Activated CD8-positive, alpha-beta T cell treated with anti-CD3 and anti-CD28 coated beads, Interleukin-2, amount 10 ng/mL, durations not matched to agents 7 days and 5 days (primary cell): ENCODE data around the gene RIMBP2. TPM values are rescaled to one million over a fixed set of nuclear protein-coding genes. Genes with fewer than 3 reads are reported as not detected.

ENCODE experiments used
- ATAC-seq: fragments of 150-1000 bp; cut with Tn5 transposase; one replicate; pipeline ENCODE4 v1.10.0; 2021; ENCODE audit warnings: moderate library complexity
- CTCF ChIA-PET: fragments of 350-600 bp; sonication (Branson Sonifier 250); formaldehyde crosslinking; loops from one replicate; lab custom pipeline; 2021; ENCODE audit warnings: antibody characterized with exemption; lab: Charles Lee
- POLR2A ChIA-PET: fragments of 350-600 bp; sonication (Branson Sonifier 250); formaldehyde crosslinking; loops from one replicate; lab custom pipeline; 2021; ENCODE audit warnings: antibody characterized with exemption; lab: Charles Lee
- DNase-seq: peaks from one replicate; pipeline ENCODE4 v3.0.0-alpha.2; 2020
- H3K27ac Mint-ChIP-seq: one replicate; pipeline ENCODE4 v1.8.0; 2021; ENCODE audit warnings: mild to moderate bottlenecking, mixed read lengths
- H3K27me3 Mint-ChIP-seq: one replicate; pipeline ENCODE4 v1.8.0; 2021; ENCODE audit warnings: low read depth, mixed read lengths
- H3K36me3 Mint-ChIP-seq: one replicate; pipeline ENCODE4 v1.8.0; 2021; ENCODE audit warnings: low read depth, mixed read lengths
- H3K4me1 Mint-ChIP-seq: one replicate; pipeline ENCODE4 v1.8.0; 2021; ENCODE audit warnings: low read depth, mixed read lengths
- H3K4me3 Mint-ChIP-seq: one replicate; pipeline ENCODE4 v1.8.0; 2021; ENCODE audit warnings: mild to moderate bottlenecking, mixed read lengths
- H3K9me3 Mint-ChIP-seq: one replicate; pipeline ENCODE4 v1.8.0; 2022; ENCODE audit warnings: mixed read lengths; ENCODE audit not compliant: insufficient read depth
- total RNA-seq, 2 experiments: library from RNA; stranded (reverse); gene quantifications; one replicate each; pipeline ENCODE4 v1.2.3, GENCODE V29; 2021

RIMBP2 gene
- total RNA-seq, 2 experiments from 2014 or later, result not detected

- Mint-ChIP-seq H3K27ac (no peak overlapping the region), H3K27me3 (no peaks in the 10 kb centered on the region), H3K9me3 (no peaks in the 10 kb centered on the region), H3K4me3 (no peak overlapping the region), H3K36me3 (no peaks in the 10 kb centered on the region), H3K4me1 (no peaks in the 10 kb centered on the region)
- ChIA-PET POLR2A (no interaction called here), CTCF (no interaction called here)
- DNase-seq, result no peak
- no peak for ATAC-seq
Observed at GRCh38 chr12:130546494-130546893, 169.6 kb downstream of the RIMBP2 start.

- H3K4me1 Mint-ChIP-seq, result no peaks in the 10 kb centered on the region
- POLR2A ChIA-PET, result no interaction called here
- no peak overlapping the region for H3K27ac Mint-ChIP-seq
- ATAC-seq (no peak), DNase-seq (no peak)
- H3K27me3 Mint-ChIP-seq, result no peaks in the 10 kb centered on the region
- no peaks in the 10 kb centered on the region for H3K36me3 Mint-ChIP-seq
- H3K9me3 Mint-ChIP-seq, result no peaks in the 10 kb centered on the region
- no peak overlapping the region for H3K4me3 Mint-ChIP-seq
- CTCF ChIA-PET, result no interaction called here
Observed at GRCh38 chr12:130545475-130545874, 170.6 kb downstream of the RIMBP2 start.

GRCh38 chr12:130540376-130540775 lies 175.7 kb downstream of the RIMBP2 start:
- H3K4me3 Mint-ChIP-seq, result no peak overlapping the region
- DNase-seq (no peak), ATAC-seq (no peak)
- no peaks in the 10 kb centered on the region for H3K27me3 Mint-ChIP-seq
- no peaks in the 10 kb centered on the region for H3K36me3 Mint-ChIP-seq
- ChIA-PET POLR2A (no interaction called here), CTCF (no interaction called here)
- no peaks in the 10 kb centered on the region for H3K9me3 Mint-ChIP-seq
- H3K27ac Mint-ChIP-seq, result no peak overlapping the region
- H3K4me1 Mint-ChIP-seq, result no peaks in the 10 kb centered on the region

- no peak for DNase-seq
- no peaks in the 10 kb centered on the region for H3K36me3 Mint-ChIP-seq
- ChIA-PET CTCF (no interaction called here), POLR2A (no interaction called here)
- no peak for ATAC-seq
- H3K27me3 Mint-ChIP-seq, result no peaks in the 10 kb centered on the region
- H3K27ac Mint-ChIP-seq, result no peak overlapping the region
- no peak overlapping the region for H3K4me3 Mint-ChIP-seq
- no peaks in the 10 kb centered on the region for H3K9me3 Mint-ChIP-seq
- H3K4me1 Mint-ChIP-seq, result no peaks in the 10 kb centered on the region
Observed at GRCh38 chr12:130538343-130539095, 177.6 kb downstream of the RIMBP2 start.

- DNase-seq (no peak), ATAC-seq (no peak)
- POLR2A ChIA-PET, result no interaction called here
- no peaks in the 10 kb centered on the region for H3K9me3 Mint-ChIP-seq
- CTCF ChIA-PET, result no interaction called here
- H3K4me1 Mint-ChIP-seq, result no peaks in the 10 kb centered on the region
- no peak overlapping the region for H3K27ac Mint-ChIP-seq
- no peak overlapping the region for H3K4me3 Mint-ChIP-seq
- no peaks in the 10 kb centered on the region for H3K36me3 Mint-ChIP-seq
- no peaks in the 10 kb centered on the region for H3K27me3 Mint-ChIP-seq
Observed at GRCh38 chr12:130537655-130538054, 178.4 kb downstream of the RIMBP2 start.

GRCh38 chr12:130537051-130537450 lies 179.0 kb downstream of the RIMBP2 start:
- CTCF ChIA-PET, result no interaction called here
- no peak overlapping the region for H3K4me3 Mint-ChIP-seq
- no peaks in the 10 kb centered on the region for H3K4me1 Mint-ChIP-seq
- ATAC-seq (no peak), DNase-seq (no peak)
- no peaks in the 10 kb centered on the region for H3K9me3 Mint-ChIP-seq
- POLR2A ChIA-PET, result no interaction called here
- H3K27me3 Mint-ChIP-seq, result no peaks in the 10 kb centered on the region
- H3K27ac Mint-ChIP-seq, result no peak overlapping the region
- no peaks in the 10 kb centered on the region for H3K36me3 Mint-ChIP-seq

- DNase-seq, result no peak
- CTCF ChIA-PET, result no interaction called here
- ATAC-seq, result no peak
Observed at GRCh38 chr12:130530429-130530828, 185.7 kb downstream of the RIMBP2 start.

GRCh38 chr12:130529781-130530180 lies 186.3 kb downstream of the RIMBP2 start:
- ChIA-PET POLR2A (no interaction called here), CTCF (no interaction called here)
- H3K9me3 Mint-ChIP-seq, result no peaks in the 10 kb centered on the region
- DNase-seq (no peak), ATAC-seq (no peak)
- H3K4me1 Mint-ChIP-seq, result no peaks in the 10 kb centered on the region
- no peaks in the 10 kb centered on the region for H3K36me3 Mint-ChIP-seq
- no peak overlapping the region for H3K27ac Mint-ChIP-seq
- no peaks in the 10 kb centered on the region for H3K27me3 Mint-ChIP-seq
- no peak overlapping the region for H3K4me3 Mint-ChIP-seq

More at GRCh38 chr12:130530429-130530828, 185.7 kb downstream of the RIMBP2 start:
- Mint-ChIP-seq H3K27ac (no peak overlapping the region), H3K4me1 (no peaks in the 10 kb centered on the region), H3K4me3 (no peak overlapping the region), H3K27me3 (no peaks in the 10 kb centered on the region), H3K9me3 (no peaks in the 10 kb centered on the region), H3K36me3 (no peaks in the 10 kb centered on the region)
- POLR2A ChIA-PET, result no interaction called here

GRCh38 chr12:130527239-130527638 lies 188.9 kb downstream of the RIMBP2 start:
- ChIA-PET POLR2A (no interaction called here), CTCF (no interaction called here)
- no peaks in the 10 kb centered on the region for H3K27me3 Mint-ChIP-seq
- no peaks in the 10 kb centered on the region for H3K9me3 Mint-ChIP-seq
- H3K36me3 Mint-ChIP-seq, result no peaks in the 10 kb centered on the region
- no peak overlapping the region for H3K4me3 Mint-ChIP-seq
- DNase-seq (no peak), ATAC-seq (no peak)
- H3K4me1 Mint-ChIP-seq, result no peaks in the 10 kb centered on the region
- no peak overlapping the region for H3K27ac Mint-ChIP-seq

GRCh38 chr12:130526813-130527212 lies 189.3 kb downstream of the RIMBP2 start:
- Mint-ChIP-seq H3K4me3 (no peak overlapping the region), H3K36me3 (no peaks in the 10 kb centered on the region), H3K9me3 (no peaks in the 10 kb centered on the region), H3K4me1 (no peaks in the 10 kb centered on the region), H3K27me3 (no peaks in the 10 kb centered on the region), H3K27ac (no peak overlapping the region)
- ChIA-PET POLR2A (no interaction called here), CTCF (no interaction called here)
- DNase-seq, result peak; percentile 25
- no peak for ATAC-seq

- ATAC-seq (no peak), DNase-seq (no peak)
- Mint-ChIP-seq H3K4me1 (no peaks in the 10 kb centered on the region), H3K9me3 (no peaks in the 10 kb centered on the region), H3K36me3 (no peaks in the 10 kb centered on the region), H3K27ac (no peak overlapping the region), H3K4me3 (no peak overlapping the region), H3K27me3 (no peaks in the 10 kb centered on the region)
- ChIA-PET CTCF (no interaction called here), POLR2A (no interaction called here)
Observed at GRCh38 chr12:130525384-130526172, 190.5 kb downstream of the RIMBP2 start.

- H3K27ac Mint-ChIP-seq, result no peak overlapping the region
- ChIA-PET POLR2A (no interaction called here), CTCF (no interaction called here)
- H3K4me3 Mint-ChIP-seq, result no peak overlapping the region
- ATAC-seq, result no peak
- H3K36me3 Mint-ChIP-seq, result no peaks in the 10 kb centered on the region
- H3K9me3 Mint-ChIP-seq, result no peaks in the 10 kb centered on the region
- no peaks in the 10 kb centered on the region for H3K27me3 Mint-ChIP-seq
- DNase-seq, result no peak
- no peaks in the 10 kb centered on the region for H3K4me1 Mint-ChIP-seq
Observed at GRCh38 chr12:130524759-130525158, 191.3 kb downstream of the RIMBP2 start.
